ENCODE data around the gene LRRC38.
"Not testable (repeated sequence)": the region's sequence is repeated elsewhere in the genome, so short reads cannot be mapped to it uniquely, and the experiment has no call there.

LRRC38 gene

GRCh38 chr1:13456904-13457532 is 56.8 kb downstream of the LRRC38 start:
- DNase-seq: no peak

GRCh38 chr1:13451399-13451965 is 62.3 kb downstream of the LRRC38 start:
- no peak for DNase-seq

- DNase-seq: no peak
Observed at GRCh38 chr1:13450204-13450603, 63.6 kb downstream of the LRRC38 start.

GRCh38 chr1:13443335-13443979 is 70.3 kb downstream of the LRRC38 start:
- DNase-seq: no peak

GRCh38 chr1:13439104-13439783 is 74.6 kb downstream of the LRRC38 start:
- not testable (repeated sequence) for DNase-seq

- DNase-seq: no peak
Observed at GRCh38 chr1:13435458-13435857, 78.3 kb downstream of the LRRC38 start.

GRCh38 chr1:13433694-13434358 is 80.0 kb downstream of the LRRC38 start:
- not testable (repeated sequence) for DNase-seq

- no peak for DNase-seq
Observed at GRCh38 chr1:13432251-13432650, 81.6 kb downstream of the LRRC38 start.

GRCh38 chr1:13430495-13430894 is 83.3 kb downstream of the LRRC38 start:
- no peak for DNase-seq

All from NCI-H774 (cell line).